ENCODE measurements around the gene GPR176.

Gene GPR176

GRCh38 chr15:39870537-39870936 lies 49.5 kb downstream of the GPR176 start:
- Histone ChIP-seq H3K9me3 (no peaks in the 10 kb centered on the region), H3K36me3 (no peaks in the 10 kb centered on the region), H3K4me3 (ENCODE audit: low read depth, low read length) (no peak overlapping the region), H3K27me3 (no peaks in the 10 kb centered on the region), H3K4me1 (peaks cover under 1% of the 10 kb centered on the region; the same call in 1 of the 2 replicates)
- TF ChIP-seq CTCF (IDR thresholded peaks at IDR 0.05; ENCODE audit: low read depth, low read length): no peak
- no peak for DNase-seq

- Histone ChIP-seq H3K27me3 (no peaks in the 10 kb centered on the region), H3K9me3 (no peaks in the 10 kb centered on the region), H3K4me3 (ENCODE audit: low read depth, low read length) (no peak overlapping the region), H3K36me3 (no peaks in the 10 kb centered on the region), H3K4me1 (peaks cover 5% of the 10 kb centered on the region; the same call in 1 of the 2 replicates)
- no peak for DNase-seq
- TF ChIP-seq CTCF (IDR thresholded peaks at IDR 0.05; ENCODE audit: low read depth, low read length): no peak
Observed at GRCh38 chr15:39869858-39870515, 50.1 kb downstream of the GPR176 start.

- H3K27me3 ChIP-seq: no peaks in the 10 kb centered on the region
- H3K4me3 ChIP-seq (ENCODE audit: low read depth, low read length): no peak overlapping the region
- TF ChIP-seq CTCF (IDR thresholded peaks at IDR 0.05; ENCODE audit: low read depth, low read length): no peak
- no peaks in the 10 kb centered on the region for H3K36me3 ChIP-seq
- H3K9me3 ChIP-seq: no peaks in the 10 kb centered on the region
- H3K4me1 ChIP-seq: peaks cover 5% of the 10 kb centered on the region; the same call in 1 of the 2 replicates
- no peak for DNase-seq
Observed at GRCh38 chr15:39869254-39869653, 50.8 kb downstream of the GPR176 start.

- peaks cover 5% of the 10 kb centered on the region; the same call in 1 of the 2 replicates for H3K4me1 ChIP-seq
- no peaks in the 10 kb centered on the region for H3K9me3 ChIP-seq
- no peaks in the 10 kb centered on the region for H3K36me3 ChIP-seq
- H3K4me3 ChIP-seq (ENCODE audit: low read depth, low read length): no peak overlapping the region
- DNase-seq: no peak
- no peak for TF ChIP-seq CTCF (IDR thresholded peaks at IDR 0.05; ENCODE audit: low read depth, low read length)
- no peaks in the 10 kb centered on the region for H3K27me3 ChIP-seq
Observed at GRCh38 chr15:39868396-39868795, 51.7 kb downstream of the GPR176 start.

GRCh38 chr15:39864116-39864515 lies 56.0 kb downstream of the GPR176 start:
- Histone ChIP-seq H3K4me3 (ENCODE audit: low read depth, low read length) (no peak overlapping the region), H3K4me1 (peaks cover 5% of the 10 kb centered on the region; the same call in 1 of the 2 replicates), H3K27me3 (no peaks in the 10 kb centered on the region), H3K9me3 (no peaks in the 10 kb centered on the region), H3K36me3 (no peaks in the 10 kb centered on the region)
- no peak for DNase-seq
- no peak for TF ChIP-seq CTCF (IDR thresholded peaks at IDR 0.05; ENCODE audit: low read depth, low read length)

- no peak overlapping the region for H3K4me3 ChIP-seq (ENCODE audit: low read depth, low read length)
- H3K27me3 ChIP-seq: no peaks in the 10 kb centered on the region
- H3K36me3 ChIP-seq: no peaks in the 10 kb centered on the region
- peaks cover 5% of the 10 kb centered on the region; the same call in 1 of the 2 replicates for H3K4me1 ChIP-seq
- H3K9me3 ChIP-seq: no peaks in the 10 kb centered on the region
- no peak for DNase-seq
- no peak for TF ChIP-seq CTCF (IDR thresholded peaks at IDR 0.05; ENCODE audit: low read depth, low read length)
Observed at GRCh38 chr15:39860871-39861270, 59.2 kb downstream of the GPR176 start.
